Stimulated activated CD8-positive, alpha-beta memory T cell treated with anti-CD3 and anti-CD28 coated beads, Interleukin-7, amount 100 ng/mL, for 4 hours (primary cell): ENCODE data around the gene PARD3.
"Not testable (repeated sequence)": the region's sequence is repeated elsewhere in the genome, so short reads cannot be mapped to it uniquely, and the experiment has no call there.

Experiments
- DNase-seq, 2 donors: peaks; one replicate each; pipeline ENCODE4 v3.0.0-alpha.2; 2020; ENCODE audit warnings: low read depth in 2 of 2

The PARD3 gene

DNA sequence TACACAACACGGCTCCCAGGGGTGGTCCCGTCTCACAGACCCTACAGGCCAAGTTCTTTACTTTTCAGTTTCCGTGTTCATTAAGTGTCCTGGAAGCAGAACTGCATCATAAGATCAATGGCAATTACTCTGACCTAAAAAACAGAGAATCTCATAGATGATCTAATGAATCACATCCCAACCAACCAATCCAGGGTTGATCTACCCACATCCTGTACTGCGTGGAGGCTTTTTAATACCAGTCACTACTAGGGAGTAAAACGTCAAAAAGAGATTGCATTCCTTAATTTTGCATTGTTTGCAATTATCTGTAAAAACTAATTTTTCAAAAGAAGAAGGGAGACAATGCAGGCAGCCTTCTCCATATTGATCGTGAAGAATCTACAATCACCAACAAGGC is 72.6 kb downstream of the PARD3 start:
- no peak for DNase-seq

GRCh38 chr10:34741087-34741486 is 74.0 kb downstream of the PARD3 start:
- DNase-seq, result not testable (repeated sequence)

- no peak for DNase-seq
These were observed 74.8 kb downstream of the PARD3 start for GRCh38 chr10:34740321-34740720.

DNA sequence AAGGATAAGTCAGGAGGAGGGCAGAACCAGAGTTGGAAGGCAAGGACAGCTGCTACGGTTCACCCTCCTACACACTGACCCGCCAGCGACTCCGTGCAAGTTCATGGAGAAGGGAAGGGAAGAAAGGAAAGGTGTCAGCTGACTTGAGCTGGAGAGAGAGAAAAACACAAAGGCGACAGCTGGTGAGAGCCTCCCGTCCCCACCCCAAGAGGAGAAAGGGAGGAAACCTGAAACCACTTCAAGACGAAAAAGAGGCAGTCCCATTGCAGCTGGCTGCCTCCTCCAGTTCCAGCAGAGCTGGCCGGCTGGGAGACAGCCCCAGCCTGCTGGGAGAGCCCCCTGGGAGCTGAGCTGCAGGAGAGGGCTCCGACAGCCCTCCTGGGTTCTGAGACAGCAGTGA is 75.2 kb downstream of the PARD3 start:
- DNase-seq, result no peak

DNA sequence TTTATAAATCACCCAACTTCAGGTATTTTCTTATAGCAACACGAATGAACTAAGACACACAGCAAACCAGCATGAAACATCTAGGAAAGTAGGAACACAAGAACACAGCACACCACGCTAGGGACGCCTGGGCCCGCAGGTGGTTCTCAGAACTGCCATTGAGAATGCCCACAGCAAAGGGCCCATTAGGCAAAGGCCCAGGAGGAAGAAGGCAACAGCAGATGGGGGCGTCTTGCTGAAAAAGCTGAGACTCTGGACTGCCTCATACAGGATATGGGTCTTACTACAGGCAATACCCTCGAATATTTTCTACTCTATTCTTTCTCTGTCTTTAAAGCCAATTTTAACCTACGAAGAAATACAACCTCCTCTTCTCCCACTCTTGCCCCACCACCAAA is 77.3 kb downstream of the PARD3 start:
- no peak for DNase-seq

- DNase-seq, result no peak
These were observed 77.9 kb downstream of the PARD3 start for GRCh38 chr10:34736976-34737771.

- DNase-seq, result no peak
These were observed 80.2 kb downstream of the PARD3 start for GRCh38 chr10:34734918-34735317.

DNA sequence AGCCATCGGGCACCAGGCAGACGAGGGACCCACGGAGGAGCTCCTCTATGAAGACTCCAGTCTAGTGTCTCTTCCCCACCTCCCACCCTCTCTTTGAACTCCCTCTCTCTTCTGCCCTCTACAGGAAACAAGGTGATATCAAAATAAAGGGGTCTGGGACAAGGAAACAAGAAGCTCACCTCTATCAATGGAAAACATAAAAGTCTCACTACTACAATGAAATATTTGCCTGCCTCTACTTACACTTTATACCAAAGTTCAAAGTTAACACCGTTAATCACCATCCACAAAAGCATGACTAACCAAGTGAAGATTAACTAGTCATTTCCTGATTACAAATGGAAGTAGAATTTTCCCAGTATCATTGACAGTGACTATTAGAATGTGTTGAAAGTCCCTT is 82.2 kb downstream of the PARD3 start:
- no peak for DNase-seq

DNA sequence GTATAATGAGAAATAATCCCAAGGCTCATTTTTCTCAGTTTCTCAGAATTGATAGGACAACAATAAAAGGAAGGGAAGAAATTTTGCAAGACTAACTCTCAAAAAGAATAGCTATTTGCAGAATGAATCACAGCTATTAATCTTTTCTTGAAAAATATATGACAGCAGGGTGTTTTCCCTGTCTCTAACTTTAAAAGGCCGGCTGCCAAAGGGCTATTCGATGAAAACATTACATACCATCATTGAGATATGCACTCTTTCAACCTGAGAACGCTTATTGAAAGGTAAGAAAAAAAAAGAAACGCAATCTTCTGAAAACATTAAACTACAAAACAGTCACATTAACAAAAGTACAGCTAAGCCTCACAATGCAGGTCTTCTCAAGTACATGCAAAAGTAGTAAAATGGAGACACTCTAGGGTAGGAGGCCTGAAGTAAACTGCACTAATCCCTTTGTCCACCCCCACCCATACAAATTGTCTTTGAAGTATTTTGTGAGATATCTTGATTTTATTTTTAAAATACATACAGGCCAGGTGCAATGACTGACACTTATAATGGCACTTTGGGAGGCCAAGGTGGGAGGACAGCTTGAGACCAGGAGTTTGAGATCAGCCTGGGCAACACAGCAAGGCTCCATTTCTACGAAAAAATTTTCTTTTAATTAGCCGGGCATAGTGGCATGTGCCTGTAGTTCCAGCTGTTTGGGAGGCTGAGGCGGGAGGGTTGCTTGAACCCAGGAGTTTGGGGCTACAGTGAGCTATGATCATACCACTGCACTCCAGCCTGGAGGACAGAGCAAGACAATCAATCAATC is 83.0 kb downstream of the PARD3 start:
- no peak for DNase-seq

- DNase-seq, result no peak
These were observed 83.9 kb downstream of the PARD3 start for GRCh38 chr10:34731213-34731612.

GRCh38 chr10:34730726-34731125 is 84.4 kb downstream of the PARD3 start:
- DNase-seq, result no peak

- DNase-seq, result no peak
These were observed 85.5 kb downstream of the PARD3 start for GRCh38 chr10:34729619-34730018.

- DNase-seq, result no peak
These were observed 86.7 kb downstream of the PARD3 start for GRCh38 chr10:34728361-34728760.

- no peak for DNase-seq
These were observed 87.5 kb downstream of the PARD3 start for GRCh38 chr10:34727595-34728033.

GRCh38 chr10:34726862-34727261 is 88.2 kb downstream of the PARD3 start:
- DNase-seq, result no peak

DNA sequence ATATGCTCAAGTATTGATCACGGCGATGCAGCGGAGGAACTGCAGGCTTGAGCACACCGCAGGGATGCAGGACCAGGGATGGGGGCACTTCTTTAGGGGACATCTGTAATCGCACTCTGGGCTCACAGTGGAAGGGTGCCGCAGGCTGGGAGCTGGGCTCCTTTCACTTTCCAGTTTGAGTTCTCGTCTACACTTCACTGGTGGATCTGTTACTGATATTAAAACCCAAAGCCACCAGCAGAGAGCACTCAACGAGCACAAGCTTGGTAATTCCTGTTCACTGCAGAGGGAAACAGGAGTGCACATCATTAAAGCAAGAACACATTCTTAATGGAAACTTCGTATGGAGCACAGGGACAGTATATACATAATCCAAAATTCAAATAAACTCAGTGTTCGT is 91.3 kb downstream of the PARD3 start:
- DNase-seq, result no peak

DNA sequence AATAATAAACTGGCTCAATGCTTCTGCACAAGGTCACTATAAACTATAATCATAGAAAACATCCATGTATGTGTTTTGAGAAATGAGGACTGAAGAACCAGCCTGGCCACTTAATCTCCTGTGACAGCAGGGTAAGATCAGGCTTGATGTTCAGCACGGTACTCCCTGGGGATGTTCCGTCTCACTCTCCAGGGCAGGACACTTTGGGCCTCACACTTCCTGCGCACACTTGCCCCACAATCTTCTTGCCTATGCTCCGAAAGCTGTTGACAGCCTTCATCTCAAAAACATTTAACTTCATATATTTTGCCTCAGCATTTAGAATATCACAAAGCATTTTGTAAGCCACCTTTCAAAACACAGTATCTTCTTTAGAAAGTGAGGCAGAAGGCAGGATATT is 92.7 kb downstream of the PARD3 start:
- no peak for DNase-seq

- DNase-seq, result no peak
These were observed 93.8 kb downstream of the PARD3 start for GRCh38 chr10:34721208-34721840.

DNA sequence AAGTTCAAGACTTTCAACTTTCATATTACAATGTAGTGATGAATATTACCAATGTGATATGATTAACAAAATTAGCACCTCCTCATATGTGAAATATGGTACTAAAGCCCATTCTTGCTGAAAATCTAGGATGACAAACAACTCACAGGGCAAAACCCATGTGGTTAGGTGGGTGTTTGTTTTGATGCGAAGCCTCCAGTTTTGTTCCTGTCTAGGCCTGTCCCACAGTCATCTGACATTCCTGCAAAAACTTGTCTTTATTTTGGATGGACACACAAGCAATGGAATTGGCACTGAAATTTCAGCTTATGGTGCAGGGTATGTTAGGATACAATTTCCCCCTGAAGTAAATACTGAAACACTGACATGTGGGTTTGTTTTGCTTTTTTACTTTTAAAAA is 95.3 kb downstream of the PARD3 start:
- DNase-seq, result no peak

DNA sequence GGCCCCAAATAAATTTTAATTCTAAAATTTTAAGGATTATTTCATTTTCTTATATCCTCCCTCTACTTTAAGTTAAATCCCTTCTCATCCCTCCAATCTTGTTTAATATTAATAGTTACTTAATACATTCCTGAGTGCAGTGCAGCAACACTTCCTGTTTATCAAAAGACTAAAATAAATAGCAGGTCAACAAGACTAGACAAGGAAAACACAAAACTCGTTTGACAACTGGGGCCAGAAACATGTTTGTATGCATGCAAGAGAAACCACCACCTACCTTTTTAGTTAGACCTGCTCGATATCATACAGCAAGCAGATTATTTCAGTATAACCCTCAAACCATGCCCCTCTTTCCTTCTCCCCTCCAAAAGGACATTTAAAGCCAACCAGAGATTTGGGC is 95.8 kb downstream of the PARD3 start:
- no peak for DNase-seq

- no peak for DNase-seq
These were observed 97.7 kb downstream of the PARD3 start for GRCh38 chr10:34717429-34717828.

GRCh38 chr10:34716958-34717357 is 98.1 kb downstream of the PARD3 start:
- no peak for DNase-seq

GRCh38 chr10:34716234-34716633 is 98.9 kb downstream of the PARD3 start:
- no peak for DNase-seq
